GM21717 (cell line): Measurements from ENCODE around the gene NEUROD6.

ENCODE experiments used
- ATAC-seq: cut with Tn5 transposase; IDR thresholded peaks from one replicate; pipeline ENCODE4 v1.9.1; 2021; ENCODE audit warnings: mild to moderate bottlenecking, moderate library complexity; ENCODE audit not compliant: unreplicated experiment

Gene NEUROD6

GRCh38 chr7:31335161-31335856, 5.2 kb downstream of the NEUROD6 start:
- ATAC-seq: no peak

- ATAC-seq: no peak
These were observed 7.2 kb downstream of the NEUROD6 start for GRCh38 chr7:31333291-31333690.

- no peak for ATAC-seq
These were observed 13.5 kb downstream of the NEUROD6 start for GRCh38 chr7:31327071-31327470.

- ATAC-seq: no peak
These were observed 14.1 kb downstream of the NEUROD6 start for GRCh38 chr7:31326416-31326815.

- ATAC-seq: no peak
These were observed 17.4 kb downstream of the NEUROD6 start for GRCh38 chr7:31323101-31323500.

- no peak for ATAC-seq
These were observed 19.9 kb downstream of the NEUROD6 start for GRCh38 chr7:31320675-31321074.

GRCh38 chr7:31318313-31318712, 22.2 kb downstream of the NEUROD6 start:
- ATAC-seq: no peak

- ATAC-seq: no peak
These were observed 23.6 kb downstream of the NEUROD6 start for GRCh38 chr7:31316876-31317275.

- no peak for ATAC-seq
These were observed 24.8 kb downstream of the NEUROD6 start for GRCh38 chr7:31315758-31316157.

GRCh38 chr7:31314781-31315180, 25.7 kb downstream of the NEUROD6 start:
- no peak for ATAC-seq

GRCh38 chr7:31312889-31313288, 27.6 kb downstream of the NEUROD6 start:
- no peak for ATAC-seq

- ATAC-seq: no peak
These were observed 29.0 kb downstream of the NEUROD6 start for GRCh38 chr7:31311552-31311951.

GRCh38 chr7:31310321-31310935, 30.1 kb downstream of the NEUROD6 start:
- ATAC-seq: no peak

GRCh38 chr7:31309407-31309806, 31.1 kb downstream of the NEUROD6 start:
- ATAC-seq: no peak

GRCh38 chr7:31308652-31309051, 31.9 kb downstream of the NEUROD6 start:
- ATAC-seq: no peak

GRCh38 chr7:31307972-31308371, 32.6 kb downstream of the NEUROD6 start:
- ATAC-seq: no peak

- no peak for ATAC-seq
These were observed 35.3 kb downstream of the NEUROD6 start for GRCh38 chr7:31305260-31305659.

GRCh38 chr7:31304446-31304845, 36.1 kb downstream of the NEUROD6 start:
- ATAC-seq: no peak

- ATAC-seq: no peak
These were observed 38.2 kb downstream of the NEUROD6 start for GRCh38 chr7:31302356-31302755.

GRCh38 chr7:31299336-31299735, 41.2 kb downstream of the NEUROD6 start:
- ATAC-seq: no peak

GRCh38 chr7:31290601-31291000, 49.9 kb downstream of the NEUROD6 start:
- no peak for ATAC-seq
